ENCODE data around the gene POLD4. TPM values are rescaled to one million over a fixed set of nuclear protein-coding genes. Genes with fewer than 3 reads are reported as not detected.
A peak's percentile ranks its signal among the peaks of the same experiment; 100 is the strongest.

Gene POLD4
- total and polyA plus RNA-seq, 7 experiments from 2014 or later = 59.9 to 116 (median 95.1) TPM

DNA sequence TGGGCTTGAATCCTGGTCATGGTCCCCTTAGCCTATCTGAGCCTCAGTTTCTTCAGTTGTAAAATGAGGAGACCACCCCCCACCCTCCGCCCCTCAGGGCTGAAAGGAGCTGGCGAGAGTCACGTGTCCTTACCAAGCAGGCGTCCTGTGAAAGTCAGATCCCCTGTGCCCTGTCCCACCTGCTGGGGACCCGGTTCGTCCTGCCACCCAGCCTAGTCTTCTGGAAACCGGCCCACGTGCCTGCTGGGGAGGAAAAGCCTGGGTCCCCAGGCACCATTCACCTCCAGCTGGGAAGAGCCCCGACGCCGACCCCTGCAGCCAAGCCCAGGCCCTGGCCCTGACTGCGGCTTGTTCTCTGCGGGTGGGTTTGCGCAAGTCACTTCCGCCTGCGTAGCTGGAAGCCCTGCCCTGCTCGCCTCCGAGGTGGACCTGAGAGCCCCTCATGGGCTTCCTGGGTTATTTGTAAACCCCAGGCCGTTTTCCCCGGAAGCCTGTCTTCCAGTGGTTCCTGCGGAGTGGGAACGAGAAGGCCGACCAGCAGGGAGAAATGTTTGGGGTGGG, 50.7 kb downstream of the POLD4 start:
- Mint-ChIP-seq H3K36me3 (peaks cover 0 to 19% (median 6%) of the 10 kb centered on the region in 5 donors), H3K4me1 (peaks cover 2 to 21% (median 12%) of the 10 kb centered on the region in 7 donors), H3K27ac (peak overlapping the region in 6 of 9 donors; percentile 17 to 74 (median 55)), H3K4me3 (peak overlapping the region; percentile 25 to 79 (median 64)), H3K9me3 (no peaks in the 10 kb centered on the region), H3K27me3 (no peaks in the 10 kb centered on the region)
- Histone ChIP-seq H3K27ac (ENCODE audit: low read depth, low read length) (peak overlapping the region; percentile 76), H3K9me3 (ENCODE audit: control insufficient read depth in 2 of 3, low read length in 3 of 3) (no peaks in the 10 kb centered on the region), H3K4me1 (ENCODE audit: control insufficient read depth in 2 of 2, insufficient read depth in 2 of 2, low read length in 2 of 2) (peaks cover 6 to 9% of the 10 kb centered on the region in 2 donors), H3K4me3 (ENCODE audit: low read length) (peak overlapping the region; percentile 61), H3K27me3 (ENCODE audit: control insufficient read depth in 2 of 2, insufficient read depth in 2 of 2, low read length in 2 of 2) (no peaks in the 10 kb centered on the region), H3K36me3 (ENCODE audit: control insufficient read depth in 2 of 3, insufficient read depth in 3 of 3, low read length in 3 of 3) (peaks cover 0 to 40% (median 13%) of the 10 kb centered on the region in 3 experiments)
- DNase-seq (peak in 2 of 9 donors; percentile 8 to 23), ATAC-seq (peak; percentile 65)
- ChIA-PET CTCF (interaction anchor here (0.6 to 2.0 kb wide), 4 partner anchors 14 to 40 kb away, joined by 3 to 6 read pairs (median 5); no protein-coding TSS in a partner anchor), POLR2A (interaction anchor here (0.5 to 10.1 kb wide), 14 partner anchors 9 to 79 kb away, joined by 3 to 124 read pairs (median 4); partner anchors contain the start of genes ANKRD13D and POLD4)
- intact Hi-C loops (cut with micrococcal nuclease) = loop anchor here in 1 of 2 donors (1.0 kb wide), 2 partner anchors 13 to 15 kb away; partner anchors contain the start of gene ANKRD13D

DNA sequence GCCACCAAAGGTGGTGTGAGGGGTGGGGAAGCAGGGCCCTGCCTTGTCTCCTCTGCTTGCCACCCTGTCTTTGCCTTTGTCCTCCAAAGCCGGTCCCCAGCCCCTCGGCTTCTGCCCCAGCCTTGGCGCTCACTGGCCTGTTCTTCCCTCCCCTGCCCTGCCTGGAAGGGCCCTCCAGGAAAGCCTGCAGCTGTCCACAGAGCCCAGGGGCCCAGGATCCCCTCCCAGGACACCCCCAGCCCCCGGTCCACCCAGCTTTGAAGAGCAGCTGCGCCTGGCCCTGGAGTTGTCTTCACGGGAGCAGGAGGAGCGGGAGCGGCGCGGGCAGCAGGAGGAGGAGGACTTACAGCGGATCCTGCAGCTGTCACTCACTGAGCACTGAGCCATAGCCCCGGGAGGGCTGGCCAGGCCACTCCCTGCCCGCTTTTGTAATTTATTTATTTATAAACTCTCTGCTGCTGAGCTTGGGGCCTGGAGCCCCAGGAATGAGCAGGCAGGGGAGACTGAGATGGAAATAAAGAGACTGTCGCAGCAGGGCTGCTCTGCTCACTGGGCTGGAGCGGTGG, 51.3 kb downstream of the POLD4 start:
- DNase-seq = no peak
- H3K27ac Mint-ChIP-seq = peak overlapping the region in 5 of 9 donors; percentile 17 to 74 (median 62)
- no peak for ATAC-seq
- no peak overlapping the region for H3K4me3 ChIP-seq (ENCODE audit: low read length)
- peaks cover 6 to 9% of the 10 kb centered on the region in 2 donors for H3K4me1 ChIP-seq (ENCODE audit: control insufficient read depth in 2 of 2, insufficient read depth in 2 of 2, low read length in 2 of 2)
- H3K27me3 Mint-ChIP-seq = no peaks in the 10 kb centered on the region
- ChIA-PET CTCF (interaction anchor here (0.6 to 2.0 kb wide), 4 partner anchors 14 to 39 kb away, joined by 3 to 6 read pairs (median 5); no protein-coding TSS in a partner anchor), POLR2A (interaction anchor here (0.6 to 10.1 kb wide), 9 partner anchors 10 to 63 kb away, joined by 3 to 124 read pairs (median 6); partner anchors contain the start of gene ANKRD13D)
- intact Hi-C loops (cut with micrococcal nuclease) = no loop called here
- H3K36me3 Mint-ChIP-seq = peaks cover 1 to 21% (median 7%) of the 10 kb centered on the region in 5 donors
- H3K27ac ChIP-seq (ENCODE audit: low read depth, low read length) = peak overlapping the region; percentile 76
- peaks cover 0 to 41% (median 14%) of the 10 kb centered on the region in 3 experiments for H3K36me3 ChIP-seq (ENCODE audit: control insufficient read depth in 2 of 3, insufficient read depth in 3 of 3, low read length in 3 of 3)
- H3K9me3 ChIP-seq (ENCODE audit: control insufficient read depth in 2 of 3, low read length in 3 of 3) = no peaks in the 10 kb centered on the region
- H3K27me3 ChIP-seq (ENCODE audit: control insufficient read depth in 2 of 2, insufficient read depth in 2 of 2, low read length in 2 of 2) = no peaks in the 10 kb centered on the region
- peaks cover 2 to 23% (median 15%) of the 10 kb centered on the region in 7 donors for H3K4me1 Mint-ChIP-seq
- peaks cover 0 to 1% (median 0%) of the 10 kb centered on the region in 11 donors for H3K9me3 Mint-ChIP-seq
- peak overlapping the region in 8 of 10 donors; percentile 25 to 79 (median 66) for H3K4me3 Mint-ChIP-seq

DNA sequence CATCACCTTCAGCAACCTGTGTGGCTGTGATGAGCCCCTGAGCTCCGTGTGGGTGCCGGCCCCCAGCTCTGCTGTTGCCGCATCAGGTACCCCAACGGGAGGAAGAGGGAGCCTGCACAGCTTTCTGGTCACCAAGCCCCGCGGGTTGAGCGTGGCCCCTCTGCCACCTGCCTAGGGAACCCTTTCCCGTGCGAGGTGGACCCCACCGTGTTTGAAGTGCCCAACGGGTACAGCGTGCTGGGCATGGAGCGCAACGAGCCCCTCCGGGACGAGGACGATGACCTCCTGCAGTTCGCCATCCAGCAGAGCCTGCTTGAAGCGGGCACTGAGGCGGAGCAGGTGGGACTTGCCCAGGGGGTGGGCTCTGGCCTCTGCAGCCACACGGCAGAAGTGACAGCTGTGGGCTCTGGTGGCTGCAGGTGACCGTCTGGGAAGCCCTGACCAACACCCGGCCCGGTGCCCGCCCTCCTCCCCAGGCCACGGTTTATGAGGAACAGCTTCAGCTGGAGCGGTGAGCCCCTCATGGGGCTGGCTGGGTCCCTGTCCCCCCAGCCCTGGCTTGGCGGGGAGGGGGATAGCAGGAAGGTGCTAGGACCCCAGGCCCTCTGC, 51.9 kb downstream of the POLD4 start:
- POLR2A ChIA-PET = interaction anchor here (0.6 to 10.1 kb wide), 7 partner anchors 12 to 61 kb away, joined by 3 to 124 read pairs (median 8); partner anchors contain the start of gene ANKRD13D
- Histone ChIP-seq H3K4me1 (ENCODE audit: control insufficient read depth in 2 of 2, insufficient read depth in 2 of 2, low read length in 2 of 2) (peaks cover 6 to 9% of the 10 kb centered on the region in 2 donors), H3K36me3 (ENCODE audit: control insufficient read depth in 2 of 3, insufficient read depth in 3 of 3, low read length in 3 of 3) (peaks cover 0 to 47% (median 21%) of the 10 kb centered on the region in 3 experiments), H3K4me3 (ENCODE audit: low read length) (no peak overlapping the region), H3K9me3 (ENCODE audit: control insufficient read depth in 2 of 3, low read length in 3 of 3) (no peaks in the 10 kb centered on the region), H3K27ac (ENCODE audit: low read depth, low read length) (no peak overlapping the region), H3K27me3 (ENCODE audit: control insufficient read depth in 2 of 2, insufficient read depth in 2 of 2, low read length in 2 of 2) (no peaks in the 10 kb centered on the region)
- no peak for ATAC-seq
- H3K4me3 Mint-ChIP-seq = peak overlapping the region in 1 of 10 donors; percentile 4
- H3K9me3 Mint-ChIP-seq = peaks cover 0 to 8% (median 3%) of the 10 kb centered on the region in 11 donors
- no peaks in the 10 kb centered on the region for H3K27me3 Mint-ChIP-seq
- intact Hi-C loops (cut with micrococcal nuclease) = no loop called here
- CTCF ChIA-PET = interaction anchor here (0.6 kb wide), 1 partner anchor 1970 kb away, joined by 3 read pairs; no protein-coding TSS in a partner anchor
- no peak for DNase-seq
- H3K36me3 Mint-ChIP-seq = peaks cover 5 to 28% (median 13%) of the 10 kb centered on the region in 5 donors
- peaks cover 3 to 29% (median 20%) of the 10 kb centered on the region in 7 donors for H3K4me1 Mint-ChIP-seq
- H3K27ac Mint-ChIP-seq = no peak overlapping the region

Other genes with a start within 250 kb of the POLD4 start
- gene KDM2A, start 234.3 kb downstream of the POLD4 start, total RNA-seq = 100 to 1,000 TPM; 146 to 298 (median 233) TPM
- 10 to 100 TPM in 1 of 2 donors, 1 to 10 TPM in 1; 8.7 to 18.6 TPM for gene KDM2A, start 234.3 kb downstream of the POLD4 start, polyA plus RNA-seq
- gene GRK2, start 87.1 kb downstream of the POLD4 start, total RNA-seq = 100 to 1,000 TPM; 305 to 399 (median 322) TPM
- 10 to 100 TPM; 18.5 to 38.0 TPM for gene GRK2, start 87.1 kb downstream of the POLD4 start, polyA plus RNA-seq
- gene ANKRD13D, start 64.2 kb downstream of the POLD4 start, total RNA-seq = 100 to 1,000 TPM; 161 to 286 (median 191) TPM
- 10 to 100 TPM in 1 of 2 donors, 1 to 10 TPM in 1; 6.3 to 19.5 TPM for gene ANKRD13D, start 64.2 kb downstream of the POLD4 start, polyA plus RNA-seq
- 10 to 100 TPM in 4 of 5 experiments, 1 to 10 TPM in 1; 8.8 to 23.8 (median 15.0) TPM for gene SSH3, start 50.0 kb downstream of the POLD4 start, total RNA-seq
- gene SSH3, start 50.0 kb downstream of the POLD4 start, polyA plus RNA-seq = 1 to 10 TPM; 1.1 to 4.9 TPM
- 1 to 10 TPM in 2 of 5 experiments, under 1 TPM in 3; 0.32 to 7.8 (median 0.70) TPM for gene CLCF1, start 20.1 kb upstream of the POLD4 start, total RNA-seq
- not detected for gene CLCF1, start 20.1 kb upstream of the POLD4 start, polyA plus RNA-seq
- 10 to 100 TPM; 25.6 to 48.0 (median 45.0) TPM for gene RAD9A, start 38.4 kb upstream of the POLD4 start, total RNA-seq
- 1 to 10 TPM; 6.3 to 7.2 TPM for gene RAD9A, start 38.4 kb upstream of the POLD4 start, polyA plus RNA-seq
- gene PPP1CA, start 48.3 kb upstream of the POLD4 start, total RNA-seq = 100 to 1,000 TPM in 4 of 5 experiments, 10 to 100 TPM in 1; 83.0 to 339 (median 122) TPM
- gene PPP1CA, start 48.3 kb upstream of the POLD4 start, polyA plus RNA-seq = 100 to 1,000 TPM; 350 to 363 TPM
- gene TBC1D10C, start 50.5 kb upstream of the POLD4 start, total RNA-seq = 100 to 1,000 TPM; 243 to 425 (median 346) TPM
- gene TBC1D10C, start 50.5 kb upstream of the POLD4 start, polyA plus RNA-seq = 100 to 1,000 TPM; 225 to 366 TPM
- 10 to 100 TPM in 2 of 5 experiments, 1 to 10 TPM in 2, under 1 TPM in 1; 0.53 to 14.2 (median 5.1) TPM for gene CARNS1, start 62.1 kb upstream of the POLD4 start, total RNA-seq
- gene CARNS1, start 62.1 kb upstream of the POLD4 start, polyA plus RNA-seq = 1 to 10 TPM in 1 of 2 donors, under 1 TPM in 1; 0.97 to 1.4 TPM
- gene RPS6KB2, start 74.9 kb upstream of the POLD4 start, total RNA-seq = 10 to 100 TPM; 61.9 to 83.9 (median 77.7) TPM
- gene RPS6KB2, start 74.9 kb upstream of the POLD4 start, polyA plus RNA-seq = 10 to 100 TPM; 45.2 to 46.6 TPM
- 100 to 1,000 TPM; 134 to 357 (median 194) TPM for gene PTPRCAP, start 84.1 kb upstream of the POLD4 start, total RNA-seq
- 100 to 1,000 TPM; 498 to 670 TPM for gene PTPRCAP, start 84.1 kb upstream of the POLD4 start, polyA plus RNA-seq
- 100 to 1,000 TPM in 1 of 5 experiments, 10 to 100 TPM in 4; 15.6 to 311 (median 28.5) TPM for gene CORO1B, start 89.9 kb upstream of the POLD4 start, total RNA-seq
- gene CORO1B, start 89.9 kb upstream of the POLD4 start, polyA plus RNA-seq = 10 to 100 TPM; 21.3 to 40.8 TPM
- not detected for gene GPR152, start 99.2 kb upstream of the POLD4 start, total RNA-seq
- 1 to 10 TPM; 1.4 to 1.5 TPM for gene GPR152, start 99.2 kb upstream of the POLD4 start, polyA plus RNA-seq
- gene CABP4, start 101.8 kb upstream of the POLD4 start, total RNA-seq = 10 to 100 TPM in 2 of 5 experiments, 1 to 10 TPM in 3; 2.5 to 17.1 (median 3.4) TPM
- gene CABP4, start 101.8 kb upstream of the POLD4 start, polyA plus RNA-seq = 1 to 10 TPM; 1.2 to 2.3 TPM
- 10 to 100 TPM; 52.4 to 94.6 (median 70.6) TPM for gene TMEM134, start 115.7 kb upstream of the POLD4 start, total RNA-seq
- 100 to 1,000 TPM; 131 to 143 TPM for gene TMEM134, start 115.7 kb upstream of the POLD4 start, polyA plus RNA-seq
- gene AIP, start 129.5 kb upstream of the POLD4 start, total RNA-seq = 100 to 1,000 TPM; 107 to 156 (median 137) TPM
- gene AIP, start 129.5 kb upstream of the POLD4 start, polyA plus RNA-seq = 100 to 1,000 TPM; 137 to 205 TPM
- gene PITPNM1, start 151.8 kb upstream of the POLD4 start, total RNA-seq = 100 to 1,000 TPM in 3 of 5 experiments, 10 to 100 TPM in 2; 78.9 to 133 (median 112) TPM
- gene PITPNM1, start 151.8 kb upstream of the POLD4 start, polyA plus RNA-seq = 10 to 100 TPM in 1 of 2 donors, 1 to 10 TPM in 1; 9.5 to 30.8 TPM
- 100 to 1,000 TPM in 1 of 5 experiments, 10 to 100 TPM in 4; 31.0 to 168 (median 61.9) TPM for gene CDK2AP2, start 154.6 kb upstream of the POLD4 start, total RNA-seq
- gene CDK2AP2, start 154.6 kb upstream of the POLD4 start, polyA plus RNA-seq = 10 to 100 TPM; 64.5 to 94.3 TPM
- gene CABP2, start 169.9 kb upstream of the POLD4 start, total RNA-seq = not detected
- not detected for gene CABP2, start 169.9 kb upstream of the POLD4 start, polyA plus RNA-seq
- 100 to 1,000 TPM in 4 of 5 experiments, 10 to 100 TPM in 1; 77.2 to 265 (median 139) TPM for gene GSTP1, start 230.3 kb upstream of the POLD4 start, total RNA-seq
- gene GSTP1, start 230.3 kb upstream of the POLD4 start, polyA plus RNA-seq = 100 to 1,000 TPM; 190 to 202 TPM

Measured in naive thymus-derived CD4-positive, alpha-beta T cell (primary cell).